H1 (cell line): ENCODE results near the gene TASP1. TPM values are rescaled to one million over a fixed set of nuclear protein-coding genes. Genes with fewer than 3 reads are reported as not detected.

Experiments
- CTCF ChIA-PET: fragments of 300-600 bp; sonication (Branson Sonifier 250); formaldehyde crosslinking; loops from one replicate; lab custom pipeline; 2021; ENCODE audit not compliant: partially characterized antibody; lab: Charles Lee
- POLR2A ChIA-PET: fragments of 300-600 bp; sonication (Branson Sonifier 250); formaldehyde crosslinking; loops from one replicate; lab custom pipeline; 2021; ENCODE audit warnings: inconsistent platforms; ENCODE audit not compliant: partially characterized antibody; lab: Charles Lee
- DNase-seq, 2 experiments: peaks; one replicate each; pipeline versions ENCODE4 v3.0.0 to v3.0.0-alpha.2; 2010 to 2022; ENCODE audit warnings: low spot score in 2 of 2, low read depth in 1 of 2, mixed read lengths in 1 of 2
- FAIRE-seq: peaks from 2 replicates; lab custom pipeline; 2011; peaks lifted over from hg19 to GRCh38; lab: Jason Lieb, UNC
- H2AFZ ChIP-seq: 2 replicates; pipeline ENCODE4 v1.8.1; 2012; ENCODE audit warnings: low read length, inconsistent platforms
- H2AK5ac ChIP-seq: 2 replicates; pipeline ENCODE4 v1.6.1; 2013; ENCODE audit warnings: low read depth, low read length
- H2BK120ac ChIP-seq: replicated peaks from 2 replicates; pipeline ENCODE3; 2013; ENCODE audit warnings: low read depth, low read length, inconsistent platforms
- H2BK12ac ChIP-seq: 2 replicates; pipeline ENCODE4 v1.6.1; 2013; ENCODE audit warnings: low read depth, low read length
- H2BK15ac ChIP-seq: 2 replicates; pipeline ENCODE4 v1.6.1; 2013; ENCODE audit warnings: low read length
- H2BK20ac ChIP-seq: 2 replicates; pipeline ENCODE4 v1.6.1; 2013; ENCODE audit warnings: low read length
- H2BK5ac ChIP-seq: 2 replicates; pipeline ENCODE4 v1.6.1; 2013; ENCODE audit warnings: low read depth, low read length
- H3K14ac ChIP-seq: 2 replicates; pipeline ENCODE4 v1.6.1; 2013; ENCODE audit warnings: inconsistent platforms; ENCODE audit not compliant: insufficient read length
- H3K18ac ChIP-seq: 2 replicates; pipeline ENCODE4 v1.6.1; 2013; ENCODE audit warnings: low read length; ENCODE audit errors: extremely low read depth
- H3K23ac ChIP-seq: 2 replicates; pipeline ENCODE4 v1.6.1; 2013; ENCODE audit warnings: inconsistent platforms; ENCODE audit not compliant: insufficient read length
- H3K23me2 ChIP-seq: 2 replicates; pipeline ENCODE4 v1.6.1; 2013; ENCODE audit warnings: low read depth, low read length
- H3K27ac ChIP-seq: 2 replicates; pipeline ENCODE4 v1.6.1; 2011; ENCODE audit warnings: low read depth, low read length, inconsistent platforms
- H3K27me3 ChIP-seq, 4 experiments: replicated peaks in 1 of 4; 1 replicate in 1 of 4; 2 replicates in 3 of 4; pipeline versions ENCODE4 v1.6.1 to v1.8.1; 2011 to 2013; ENCODE audit warnings: low read length in 3 of 4, mild to moderate bottlenecking in 3 of 4, inconsistent platforms in 2 of 4, mixed read lengths in 2 of 4, moderate library complexity in 1 of 4; ENCODE audit not compliant: control insufficient read depth in 3 of 4, insufficient read depth in 3 of 4; ENCODE audit errors: extremely low read depth in 1 of 4
- H3K36me3 ChIP-seq, 4 experiments: 2 replicates each; pipeline versions ENCODE4 v1.6.1 to v1.8.1; 2011 to 2013; ENCODE audit warnings: mild to moderate bottlenecking in 4 of 4, low read length in 3 of 4, moderate library complexity in 2 of 4, control low read depth in 1 of 4, inconsistent platforms in 1 of 4; ENCODE audit not compliant: insufficient read depth in 4 of 4, control insufficient read depth in 2 of 4
- H3K4ac ChIP-seq: replicated peaks from 2 replicates; pipeline ENCODE3; 2013; ENCODE audit warnings: low read length, low read depth, mixed read lengths, inconsistent platforms; ENCODE audit not compliant: insufficient read length
- H3K4me1 ChIP-seq, 4 experiments: replicated peaks in 1 of 4; 1 replicate in 1 of 4; 2 replicates in 3 of 4; pipeline versions ENCODE4 v1.6.1 to v1.8.1; 2011 to 2013; ENCODE audit warnings: low read length in 3 of 4, inconsistent platforms in 2 of 4, mixed read lengths in 1 of 4; ENCODE audit not compliant: insufficient read depth in 4 of 4, control insufficient read depth in 3 of 4
- H3K4me2 ChIP-seq, 2 experiments: 2 replicates each; pipeline versions ENCODE4 v1.6.1 to v1.8.1; 2011 to 2013; ENCODE audit warnings: low read depth in 2 of 2, low read length in 2 of 2, control low read depth in 1 of 2, inconsistent platforms in 1 of 2, mild to moderate bottlenecking in 1 of 2; ENCODE audit not compliant: insufficient read depth in 1 of 2
- H3K4me3 ChIP-seq, 4 experiments: fragments of 200-600, 300-600 bp in 1 of 4; sonication (generic), shearing (Covaris generic), sonication (Bioruptor Twin) in 1 of 4; 2 replicates each; pipeline versions ENCODE4 v1.5.1 to v1.8.1; 2011 to 2016; ENCODE audit warnings: low read length in 4 of 4, low read depth in 3 of 4, control low read depth in 2 of 4, inconsistent platforms in 2 of 4, mild to moderate bottlenecking in 2 of 4, mixed read lengths in 1 of 4, moderate library complexity in 1 of 4; ENCODE audit not compliant: insufficient read depth in 2 of 4; ENCODE audit errors: extremely low read depth in 1 of 4
- H3K56ac ChIP-seq: replicated peaks from 2 replicates; pipeline ENCODE3; 2013; ENCODE audit warnings: low read depth, mild to moderate bottlenecking, mixed read lengths, low read length, inconsistent platforms; ENCODE audit not compliant: insufficient read length
- H3K79me1 ChIP-seq: 2 replicates; pipeline ENCODE4 v1.6.1; 2013; ENCODE audit warnings: low read depth, low read length, control low read depth
- H3K79me2 ChIP-seq, 2 experiments: 2 replicates each; pipeline versions ENCODE4 v1.6.1 to v1.8.1; 2012 to 2013; ENCODE audit warnings: low read length in 2 of 2, mild to moderate bottlenecking in 2 of 2, inconsistent platforms in 1 of 2; ENCODE audit not compliant: insufficient read depth in 2 of 2, control insufficient read depth in 1 of 2
- H3K9ac ChIP-seq, 4 experiments: replicated peaks in 1 of 4; 1 replicate in 1 of 4; 2 replicates in 3 of 4; pipeline versions ENCODE4 v1.6.1 to v1.8.1; 2011 to 2013; ENCODE audit warnings: low read depth in 3 of 4, low read length in 3 of 4, control low read depth in 2 of 4, mild to moderate bottlenecking in 2 of 4, moderate library complexity in 2 of 4, inconsistent platforms in 1 of 4; ENCODE audit errors: extremely low read depth in 1 of 4
- H3K9me3 ChIP-seq, 2 experiments: 2 replicates each; pipeline versions ENCODE4 v1.6.1 to v1.8.1; 2012 to 2013; ENCODE audit warnings: mild to moderate bottlenecking in 2 of 2, moderate library complexity in 2 of 2, control low read depth in 1 of 2, inconsistent platforms in 1 of 2, low read depth in 1 of 2, low read length in 1 of 2, mixed read lengths in 1 of 2; ENCODE audit not compliant: insufficient read depth in 2 of 2
- H4K20me1 ChIP-seq, 2 experiments: replicated peaks in 1 of 2; 2 replicates each; pipeline versions ENCODE3 to v1.8.1; 2011 to 2013; ENCODE audit warnings: inconsistent platforms in 2 of 2, low read length in 2 of 2, mild to moderate bottlenecking in 1 of 2; ENCODE audit not compliant: insufficient read depth in 2 of 2, control insufficient read depth in 1 of 2
- H4K5ac ChIP-seq: 2 replicates; pipeline ENCODE4 v1.6.1; 2013; ENCODE audit warnings: low read length, low read depth, mixed read lengths, inconsistent platforms; ENCODE audit not compliant: insufficient read length
- H4K8ac ChIP-seq: 2 replicates; pipeline ENCODE4 v1.8.0; 2013; ENCODE audit warnings: mild to moderate bottlenecking, moderate library complexity, low read length, inconsistent platforms; ENCODE audit not compliant: insufficient read depth; ENCODE audit errors: extremely low read depth
- H4K91ac ChIP-seq: replicated peaks from 2 replicates; pipeline ENCODE3; 2013; ENCODE audit warnings: low read length, mixed read lengths, inconsistent platforms; ENCODE audit not compliant: insufficient read length
- CBX8 ChIP-seq: fragments of 300-800, 300-1000 bp; sonication (generic); IDR thresholded peaks from 2 replicates; pipeline ENCODE4 v1.7.1; 2016; ENCODE audit warnings: low read depth, low read length, borderline replicate concordance
- GTF2F1 ChIP-seq: IDR thresholded peaks from 2 replicates; pipeline ENCODE4 v1.6.1; 2012; ENCODE audit warnings: low read depth, low read length, improper control_type of control experiment, borderline replicate concordance
- JUN ChIP-seq: IDR thresholded peaks from 2 replicates; pipeline ENCODE4 v1.6.1; 2011; ENCODE audit warnings: low read depth, mild to moderate bottlenecking, improper control_type of control experiment, low read length
- KDM1A ChIP-seq: fragments of 200-600, 300-600 bp; sonication (generic); IDR thresholded peaks from 2 replicates; pipeline ENCODE4 v1.7.1; 2016; ENCODE audit warnings: mild to moderate bottlenecking, low read length, borderline replicate concordance
- RNF2 ChIP-seq: fragments of 200-900, 300-1000 bp; sonication (generic); IDR thresholded peaks from 2 replicates; pipeline ENCODE4 v1.7.1; 2016; ENCODE audit warnings: borderline replicate concordance, low read depth, mild to moderate bottlenecking, antibody characterized with exemption, low read length; ENCODE audit not compliant: poor library complexity, severe bottlenecking; ENCODE audit errors: missing control alignments
- RXRA ChIP-seq: IDR thresholded peaks from 2 replicates; pipeline ENCODE4 v1.6.1; 2011; ENCODE audit warnings: low read depth, mild to moderate bottlenecking, low read length, moderate library complexity; ENCODE audit not compliant: insufficient read depth
- TAF7 ChIP-seq: optimal IDR thresholded peaks from 2 replicates; pipeline ENCODE3; 2011; ENCODE audit warnings: low read depth, mild to moderate bottlenecking, inconsistent platforms, low read length, moderate library complexity, borderline replicate concordance
- ZNF274 ChIP-seq: IDR thresholded peaks from 2 replicates; pipeline ENCODE4 v1.7.0; 2012; ENCODE audit warnings: low read length, borderline replicate concordance; ENCODE audit errors: extremely low read depth
- WGBS, 2 experiments: shearing (Covaris generic) in 1 of 2; methylation state at CpG; one replicate each; pipeline versions ENCODE4 v1.1.6 to v1.1.7; 2013 to 2015; ENCODE audit warnings: low lambda C conversion rate in 2 of 2, mixed read lengths in 2 of 2, inconsistent platforms in 1 of 2, low coverage in 1 of 2, missing lambda C conversion rate in 1 of 2; ENCODE audit not compliant: insufficient replicate concordance in 2 of 2, insufficient coverage in 1 of 2, insufficient read length in 1 of 2; ENCODE audit errors: extremely low coverage in 1 of 2, missing lambda C conversion rate in 1 of 2; 5-methylcytosine and 5-hydroxymethylcytosine counted together
- polyA plus RNA-seq, 7 experiments: library from polyadenylated mRNA; depleted of rRNA in 3 of 7; stranded (reverse) in 5 of 7; unstranded in 2 of 7; fragments of >200 nt in 5 of 7; fragments of 200-250 nt in 2 of 7; gene quantifications; 1 replicate in 5 of 7; 2 replicates in 1 of 7; 4 replicates in 1 of 7; pipeline versions ENCODE4 v1.2.1 to v1.2.3, GENCODE V29; 2011 to 2013; ENCODE audit warnings: missing spikeins in 2 of 7, mixed read lengths in 2 of 7
- total RNA-seq: library from RNA; stranded (reverse); fragmentation: NEBNext Ultra II Directional; extraction: Animal tissue kit (Norgen Biotek cat#: 25700); gene quantifications from 2 replicates; pipeline ENCODE4 v1.2.1, GENCODE V29; 2021

Gene TASP1
- total and polyA plus RNA-seq, 2 of the 8 experiments (the other 6 are each of a cell fraction or from before 2014, with no cell fraction given) = 4.5 to 10.9 TPM

DNA sequence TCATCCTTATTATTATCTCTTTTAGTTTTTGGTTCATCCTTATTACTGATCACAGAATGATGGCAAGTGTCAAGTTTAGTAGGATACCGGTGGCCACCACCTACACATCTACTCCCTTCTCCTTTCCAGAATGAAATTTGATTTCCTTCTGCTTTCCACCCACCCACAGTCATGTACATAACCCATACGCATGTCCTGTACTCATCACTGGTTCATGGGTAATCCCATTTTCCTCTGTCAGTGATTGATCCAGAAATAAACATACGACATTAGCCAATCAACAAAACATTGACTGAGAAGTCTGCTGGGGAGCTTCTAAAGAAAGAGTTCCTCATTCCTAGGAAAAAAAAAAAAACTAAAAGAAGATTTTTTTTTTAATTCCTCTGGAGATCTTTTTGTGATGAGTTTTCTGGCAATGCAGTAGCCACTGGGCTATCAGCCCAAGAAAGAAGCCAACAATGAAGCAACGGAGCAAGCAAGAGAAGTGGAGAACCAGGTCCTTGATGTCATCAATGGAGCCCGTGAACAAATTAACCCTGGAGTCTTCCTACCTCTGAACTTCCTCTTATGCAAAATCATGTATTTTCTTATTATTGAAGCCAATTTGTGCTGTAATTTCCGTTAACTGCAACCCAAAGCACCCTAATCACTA is 127.8 kb downstream of the TASP1 start:
- H3K4me2 ChIP-seq = no peak overlapping the region
- H2BK20ac ChIP-seq = no peak overlapping the region
- H4K5ac ChIP-seq = no peak overlapping the region
- H3K23me2 ChIP-seq = no peaks in the 10 kb centered on the region
- no peak overlapping the region for H3K56ac ChIP-seq
- no peak overlapping the region for H2AK5ac ChIP-seq
- H3K18ac ChIP-seq = no peak overlapping the region
- H2BK12ac ChIP-seq = no peak overlapping the region
- no peaks in the 10 kb centered on the region for H3K79me2 ChIP-seq
- POLR2A ChIA-PET = no interaction called here
- no peak overlapping the region for H3K14ac ChIP-seq
- no peak overlapping the region for H2BK15ac ChIP-seq
- no peak overlapping the region for H3K4me3 ChIP-seq
- H3K4me1 ChIP-seq = no peaks in the 10 kb centered on the region
- H2BK120ac ChIP-seq = no peak overlapping the region
- H3K27ac ChIP-seq = no peak overlapping the region
- no peaks in the 10 kb centered on the region for H3K9me3 ChIP-seq
- CTCF ChIA-PET = interaction anchor here (1.4 kb wide), 1 partner anchor 35 kb away, joined by 5 read pairs; no protein-coding TSS in a partner anchor
- H2BK5ac ChIP-seq = no peak overlapping the region
- FAIRE-seq (no peak), DNase-seq (no peak)
- no peak overlapping the region for H2AFZ ChIP-seq
- no peak overlapping the region for H3K4ac ChIP-seq
- H4K91ac ChIP-seq = no peak overlapping the region
- H3K23ac ChIP-seq = no peak overlapping the region
- no peaks in the 10 kb centered on the region for H4K20me1 ChIP-seq
- no peak overlapping the region for H4K8ac ChIP-seq
- H3K9ac ChIP-seq = no peak overlapping the region
- 90% methylated on average over 6 of the region's 6 CpGs; no CpG with 5 or more reads in 1 of the 2 experiments for WGBS, 2 experiments
- TF ChIP-seq TAF7 (no peak), RNF2 (no peak), JUN (no peak), GTF2F1 (no peak), ZNF274 (no peak), CBX8 (no peak), RXRA (no peak), KDM1A (no peak)
- TF ChIP-seq, all 59 proteins: peak for 0
- Histone ChIP-seq H3K36me3 (no peaks in the 10 kb centered on the region), H3K79me1 (no peaks in the 10 kb centered on the region), H3K27me3 (no peaks in the 10 kb centered on the region)
